Measurements from ENCODE around the gene PALLD.
"Not testable (repeated sequence)": the region's sequence is repeated elsewhere in the genome, so short reads cannot be mapped to it uniquely, and the experiment has no call there.

Gene PALLD

DNA sequence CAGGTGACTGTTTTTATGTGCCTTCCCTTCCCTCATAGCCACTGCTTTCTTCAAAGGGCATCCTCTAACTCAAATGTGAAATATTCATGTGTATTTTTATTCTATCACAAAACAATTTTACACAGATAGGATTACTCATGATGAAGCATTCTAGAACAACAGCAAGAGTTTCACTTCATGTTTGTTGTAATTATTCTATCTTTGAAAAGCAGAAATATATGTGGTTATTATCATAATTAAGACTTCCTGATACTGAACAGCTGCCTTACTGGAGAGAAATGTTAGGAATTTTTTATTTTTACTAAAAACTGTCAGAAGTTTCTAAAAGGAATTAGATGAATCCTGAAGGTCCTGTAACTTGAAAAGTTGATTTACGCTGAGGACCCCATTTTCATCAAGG, 229.1 kb downstream of the PALLD start:
- DNase-seq (ENCODE audit: low read depth in 3 of 3, low spot score in 1 of 3): no peak

DNA sequence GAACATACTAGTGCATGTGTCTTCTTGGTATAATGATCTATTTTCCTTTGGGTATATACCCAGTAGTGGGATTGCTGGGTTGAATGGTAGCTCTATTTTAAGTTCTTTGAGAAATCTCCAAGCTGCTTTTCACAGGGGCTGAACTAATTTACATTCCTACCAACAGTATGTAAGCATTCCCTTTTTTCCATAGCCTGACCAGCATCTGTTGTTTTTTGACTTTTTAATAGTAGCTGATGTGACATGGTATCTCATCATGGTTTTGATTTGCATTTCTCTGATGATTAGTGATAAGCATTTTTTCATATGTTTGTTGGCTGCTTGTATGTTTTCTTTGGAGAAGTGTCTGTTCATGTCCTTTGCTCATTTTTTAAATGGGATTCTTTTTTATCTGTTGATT, 230.3 kb downstream of the PALLD start:
- DNase-seq (ENCODE audit: low read depth in 3 of 3, low spot score in 1 of 3): not testable (repeated sequence)

DNA sequence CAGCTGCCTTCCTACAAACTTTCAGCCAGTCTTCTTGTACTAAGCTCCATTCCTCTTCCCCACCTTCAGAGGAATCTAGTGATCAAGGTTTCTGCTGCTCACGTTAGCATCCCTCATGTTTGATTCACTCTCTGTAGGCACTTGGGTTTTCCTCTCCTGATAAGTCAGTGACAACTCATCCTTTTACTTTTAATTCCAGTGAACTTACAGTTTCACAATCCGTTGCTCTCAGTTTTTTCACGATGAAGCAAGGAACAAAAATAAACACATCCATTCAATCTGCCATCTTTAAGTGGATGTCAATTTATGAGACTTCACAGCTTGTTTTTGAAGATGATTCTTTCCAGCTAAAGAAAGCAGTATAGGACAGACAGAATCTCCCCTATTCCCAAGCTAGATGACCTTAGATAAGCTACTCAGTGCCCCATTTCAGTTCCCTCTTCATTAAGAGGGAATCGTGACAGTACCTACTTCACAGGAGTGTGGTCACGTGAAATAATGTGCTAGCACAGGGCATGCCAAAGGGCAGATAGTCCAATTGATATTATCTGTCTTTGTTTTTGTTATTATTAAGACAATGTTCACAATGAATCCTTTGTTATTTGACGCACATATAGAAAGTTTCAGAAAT, 234.3 kb downstream of the PALLD start:
- no peak for DNase-seq (ENCODE audit: low read depth in 3 of 3, low spot score in 1 of 3)

DNA sequence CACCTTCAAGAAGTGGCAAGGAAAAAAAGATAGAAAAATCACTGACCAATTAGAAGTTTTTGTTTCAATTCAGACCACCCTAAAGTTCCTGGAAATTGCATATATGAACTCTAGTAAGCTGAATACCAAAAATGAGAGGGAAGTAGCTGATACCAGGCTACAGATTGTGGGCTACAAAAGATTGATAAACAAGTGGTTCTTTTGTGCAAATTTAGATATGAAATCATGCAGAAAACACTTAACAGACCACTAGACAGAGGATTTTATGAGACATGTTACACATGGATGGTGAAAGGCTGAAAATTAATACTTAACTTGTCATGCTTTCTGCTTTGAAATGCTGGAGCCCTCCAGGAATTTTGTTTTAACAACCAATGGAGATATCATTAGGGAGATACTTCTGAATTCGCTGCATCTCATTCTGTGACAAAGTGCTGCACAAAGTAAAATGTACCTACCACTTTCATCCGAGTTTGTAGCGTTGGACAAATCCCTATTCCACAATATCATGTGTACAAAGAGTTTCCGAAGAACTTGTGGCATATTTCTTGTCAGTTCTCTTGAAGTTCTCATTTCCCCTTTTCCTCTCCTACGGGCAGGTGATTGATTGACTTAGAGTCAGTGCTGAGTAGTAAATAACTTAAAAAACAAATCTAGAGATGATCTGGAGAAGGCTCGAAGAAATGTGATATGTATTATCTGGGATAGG, 235.0 kb downstream of the PALLD start:
- DNase-seq (ENCODE audit: low read depth in 3 of 3, low spot score in 1 of 3): no peak

DNA sequence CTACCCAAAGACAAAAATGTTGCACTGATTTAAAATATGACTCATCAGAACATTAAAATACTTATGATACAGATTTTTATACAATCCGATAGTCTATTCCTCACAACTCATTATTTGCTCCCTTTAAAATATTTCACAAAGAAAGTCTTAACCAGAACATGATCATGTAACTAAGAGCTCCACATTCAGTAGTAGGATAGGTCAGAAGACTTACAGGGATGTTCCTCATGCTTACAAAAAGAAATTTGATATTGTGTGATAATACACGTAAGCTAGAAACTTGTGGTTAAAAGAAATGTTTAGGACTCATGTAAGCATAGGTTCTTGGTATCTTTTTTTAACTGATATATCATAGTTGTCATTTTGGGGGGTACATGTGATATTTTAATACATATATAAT, 235.9 kb downstream of the PALLD start:
- no peak for DNase-seq (ENCODE audit: low read depth in 3 of 3, low spot score in 1 of 3)

DNA sequence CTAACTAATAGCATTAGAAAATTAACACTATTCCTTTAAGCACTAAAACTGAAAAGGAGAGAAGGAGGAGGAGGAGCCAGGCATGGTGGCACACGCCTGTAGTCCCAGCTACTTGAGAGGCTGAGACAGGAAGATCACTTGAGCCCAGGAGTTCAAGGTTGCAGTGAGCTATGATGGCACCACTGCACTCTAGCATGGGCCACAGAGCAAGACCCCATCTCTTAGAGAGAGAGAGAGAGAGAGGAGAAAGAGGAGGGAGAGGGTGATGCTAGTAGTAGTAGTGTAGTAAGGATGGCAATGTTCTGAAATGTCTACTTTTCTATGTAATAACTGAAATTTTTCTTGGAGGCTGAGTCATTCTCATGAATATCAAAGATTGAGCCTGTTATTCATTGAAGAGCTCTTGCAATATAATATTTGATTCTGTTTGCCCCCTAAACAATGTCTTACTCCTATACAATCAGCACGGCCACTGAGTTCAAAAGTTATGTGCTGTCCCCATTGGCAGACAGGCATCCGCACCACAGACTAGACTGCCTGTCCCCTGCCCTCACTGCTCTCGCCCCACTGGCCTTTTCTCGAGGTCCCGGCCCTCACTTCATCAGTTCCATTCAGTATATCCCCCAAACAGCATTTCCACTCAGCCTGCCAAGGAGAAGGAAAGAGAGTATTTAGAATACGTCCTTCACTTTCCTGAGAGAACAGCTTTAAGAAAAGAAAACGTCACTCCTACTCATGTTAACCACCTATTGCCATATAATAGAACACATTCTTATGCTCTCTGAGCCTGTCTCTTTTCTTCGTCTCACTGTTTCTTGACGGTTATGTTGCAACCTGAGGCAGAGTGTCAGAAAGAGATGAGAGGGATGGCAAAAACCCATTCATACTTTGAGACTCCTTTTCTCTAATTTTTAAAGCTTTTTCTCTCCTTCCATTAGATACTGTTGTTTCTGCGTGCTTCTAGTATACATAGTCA, 238.1 kb downstream of the PALLD start:
- no peak for DNase-seq (ENCODE audit: low read depth in 3 of 3, low spot score in 1 of 3)

DNA sequence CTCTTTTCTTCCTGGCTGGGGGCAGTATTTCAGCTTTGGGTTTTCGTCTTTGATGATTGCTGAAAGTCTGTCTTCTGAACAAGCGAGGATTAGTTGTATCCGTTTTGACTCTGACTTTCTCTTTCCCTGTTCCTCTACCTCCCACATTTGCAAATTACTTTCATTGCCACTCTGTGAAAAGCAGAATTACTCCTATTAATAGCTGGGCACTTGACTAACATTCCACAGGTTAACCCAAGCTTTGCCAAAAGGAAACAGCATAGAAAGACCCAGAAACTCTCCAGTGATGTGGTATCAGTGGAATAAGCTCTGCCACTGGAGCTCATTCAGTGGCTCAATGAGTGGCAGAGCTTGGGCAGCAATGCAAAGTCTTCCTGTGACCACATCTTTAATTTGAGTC, 238.9 kb downstream of the PALLD start:
- no peak for DNase-seq (ENCODE audit: low read depth in 3 of 3, low spot score in 1 of 3)

DNA sequence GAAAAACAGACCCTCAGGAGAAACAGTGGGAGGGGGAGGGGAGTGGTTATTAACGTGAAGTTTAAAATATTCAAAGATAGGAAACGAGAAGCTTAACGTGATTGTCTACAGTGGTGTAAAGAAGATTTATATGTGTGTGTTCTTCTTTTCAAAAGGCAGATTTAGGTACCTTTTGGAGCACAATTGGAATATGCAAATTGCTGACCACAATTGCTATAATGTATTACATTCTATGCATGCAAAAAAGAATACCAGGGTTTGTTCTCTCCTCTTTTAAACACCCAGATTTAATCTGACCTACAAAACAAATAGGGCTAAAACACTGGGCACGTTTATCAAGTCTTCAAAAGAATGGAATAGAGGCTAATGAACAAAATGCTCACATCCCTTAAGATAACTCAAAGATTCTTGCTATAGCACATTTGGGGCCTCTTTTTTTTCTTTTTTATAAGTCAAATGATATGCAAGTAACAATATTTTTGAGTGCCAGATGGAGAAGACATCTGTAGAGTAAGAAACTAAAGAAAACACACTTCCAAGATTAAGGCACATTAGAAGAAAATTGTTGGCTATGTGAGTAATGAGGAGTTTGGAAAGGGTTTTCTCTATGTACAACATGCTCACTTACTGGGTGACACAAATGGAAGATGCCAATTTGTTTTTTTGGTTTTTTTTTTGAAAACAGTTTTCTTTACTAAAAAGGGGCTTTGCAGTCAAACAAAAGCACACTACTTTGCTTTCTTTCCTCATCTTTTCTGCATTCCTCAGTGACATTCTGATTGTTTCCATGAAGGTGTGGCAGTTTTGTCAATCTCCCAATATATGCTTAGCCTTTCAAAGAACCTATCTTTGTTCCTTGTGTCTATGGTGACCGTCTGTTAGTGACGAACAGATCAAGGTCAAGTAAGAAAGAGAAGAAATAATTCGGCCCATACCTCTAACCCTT, 240.3 kb downstream of the PALLD start:
- no peak for DNase-seq (ENCODE audit: low read depth in 3 of 3, low spot score in 1 of 3)

DNA sequence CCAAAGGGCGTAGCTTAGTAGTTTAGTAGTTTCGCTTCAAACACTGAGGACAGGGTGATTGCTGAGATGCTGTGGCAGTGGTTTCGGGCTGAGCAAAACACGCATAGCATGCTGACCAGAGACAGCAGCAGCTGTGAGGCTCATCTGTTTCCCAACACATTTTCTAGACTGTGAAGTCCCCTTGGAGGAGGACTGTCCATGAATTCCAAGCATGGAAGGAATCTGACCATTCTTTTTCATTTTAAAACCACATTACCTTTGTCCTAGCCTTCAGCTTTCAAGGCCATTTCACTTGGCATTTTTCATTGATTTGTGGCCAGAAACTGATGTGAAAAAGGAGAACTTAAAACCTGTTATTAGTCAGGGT, 240.9 kb downstream of the PALLD start:
- no peak for DNase-seq (ENCODE audit: low read depth in 3 of 3, low spot score in 1 of 3)

DNA sequence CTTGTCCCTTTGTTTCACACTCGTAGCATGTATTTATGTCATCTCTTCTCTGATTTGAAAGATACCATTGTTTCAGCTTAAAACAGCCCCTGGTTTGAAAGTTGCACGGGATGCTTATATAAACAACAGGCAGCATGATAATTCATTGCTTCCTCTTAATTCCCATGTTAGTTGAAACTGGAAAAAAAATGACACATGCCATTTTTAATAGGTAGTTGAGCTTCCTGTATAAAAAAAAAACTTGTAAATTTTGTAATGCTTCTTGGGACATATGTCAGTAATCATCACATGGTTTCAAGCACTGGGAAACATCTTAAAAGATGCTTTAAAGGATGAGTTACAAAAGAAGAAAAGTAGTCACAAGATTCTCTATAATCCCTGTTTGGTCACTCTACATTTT, 243.0 kb downstream of the PALLD start:
- no peak for DNase-seq (ENCODE audit: low read depth in 3 of 3, low spot score in 1 of 3)

DNA sequence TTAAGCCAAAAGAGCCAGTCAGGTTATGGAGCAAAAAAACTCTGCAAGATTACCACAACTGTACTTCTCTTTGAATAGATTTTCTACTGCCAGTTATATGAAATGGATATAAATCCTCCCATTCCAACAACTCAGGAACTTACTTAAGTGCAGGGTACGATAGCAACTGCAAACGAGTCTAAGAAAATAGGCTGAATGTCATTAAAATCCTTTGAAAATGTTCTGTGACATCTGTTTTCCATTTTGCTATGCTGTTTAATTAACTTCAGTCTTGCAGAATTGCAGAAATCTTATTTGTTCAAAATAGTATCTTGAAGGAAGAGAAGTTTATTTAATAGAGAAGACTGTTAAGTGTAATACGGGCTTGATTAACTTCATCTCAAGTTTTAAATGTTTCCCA, 243.8 kb downstream of the PALLD start:
- DNase-seq (ENCODE audit: low read depth in 3 of 3, low spot score in 1 of 3): no peak

DNA sequence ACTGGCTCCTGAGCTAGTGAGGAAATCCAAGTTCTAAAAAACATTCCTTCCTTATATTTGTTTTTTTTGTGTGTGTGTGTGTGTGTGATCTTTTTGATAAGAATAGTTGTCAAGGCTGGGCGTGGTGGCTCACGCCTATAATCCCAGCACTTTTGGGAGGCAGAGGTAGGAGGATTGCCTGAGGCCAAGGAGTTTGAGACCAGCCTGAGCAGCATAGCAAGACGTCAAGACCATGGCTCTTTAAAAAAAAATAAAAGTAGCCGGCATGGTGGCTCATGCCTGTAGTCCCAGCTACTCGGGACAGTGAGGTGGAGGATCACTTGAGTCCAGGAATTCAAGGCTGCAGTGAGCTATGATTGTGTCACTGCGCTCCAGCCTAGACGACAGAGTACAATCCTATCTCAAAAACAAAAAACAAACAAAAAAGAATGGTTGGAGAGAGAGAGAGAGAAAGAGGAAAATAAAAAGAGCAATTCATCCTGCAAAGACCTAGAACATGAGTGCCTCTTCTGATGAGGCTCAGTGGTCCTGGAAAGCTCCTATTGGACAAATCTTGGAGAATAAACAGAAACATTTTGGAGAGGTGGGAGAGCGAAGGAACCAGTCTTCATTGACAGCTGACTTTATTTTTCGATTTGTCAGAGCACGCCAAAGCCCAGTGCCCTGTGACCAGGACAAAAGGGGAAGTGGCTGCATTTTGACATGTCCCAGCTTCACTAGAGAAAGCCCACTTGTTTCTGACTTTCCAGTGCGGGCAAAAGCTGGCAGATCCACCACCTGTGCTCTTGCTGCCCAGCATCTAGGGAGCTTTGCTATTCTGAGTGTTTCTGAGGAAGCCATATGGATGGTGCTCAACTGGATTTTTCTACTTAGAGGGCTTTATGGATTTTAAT, 244.7 kb downstream of the PALLD start:
- DNase-seq (ENCODE audit: low read depth in 3 of 3, low spot score in 1 of 3): no peak

DNA sequence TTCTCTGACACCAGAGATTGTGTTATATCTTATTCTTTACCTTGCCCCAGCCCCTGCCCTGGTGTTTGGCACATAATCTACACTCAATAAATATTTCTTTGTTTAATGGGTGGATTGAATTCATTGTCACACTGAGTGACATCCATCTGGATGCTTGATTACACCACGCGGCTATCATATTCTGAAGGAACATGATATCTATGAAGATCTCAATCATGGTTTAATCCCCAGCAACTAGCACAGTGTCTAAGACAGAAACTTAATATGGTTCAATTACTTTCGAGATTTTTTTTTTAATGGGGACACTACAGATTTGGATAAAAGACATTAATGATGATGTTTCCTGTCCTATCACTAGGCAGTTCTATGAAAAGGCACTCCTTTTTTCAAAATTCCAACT, 246.3 kb downstream of the PALLD start:
- no peak for DNase-seq (ENCODE audit: low read depth in 3 of 3, low spot score in 1 of 3)

DNA sequence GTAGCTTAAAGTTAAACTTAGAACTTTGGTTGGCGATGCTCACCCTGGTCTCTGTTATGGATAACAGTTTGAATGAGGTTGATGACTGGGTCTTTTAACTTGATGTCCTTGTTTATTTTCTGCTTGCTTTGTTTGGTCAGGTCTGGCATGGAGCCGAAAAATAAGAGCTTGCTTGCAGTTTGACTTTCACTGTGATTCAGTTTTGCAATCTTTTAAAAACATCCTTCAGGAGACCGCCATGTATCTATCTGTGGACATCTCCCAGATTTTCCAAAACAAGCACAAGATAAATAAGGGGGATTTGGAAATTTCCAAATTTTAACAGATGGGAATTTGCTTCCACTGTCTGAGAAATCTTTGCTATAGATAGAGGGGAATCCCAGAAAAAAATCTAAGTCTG, 246.7 kb downstream of the PALLD start:
- DNase-seq (ENCODE audit: low read depth in 3 of 3, low spot score in 1 of 3): no peak

DNA sequence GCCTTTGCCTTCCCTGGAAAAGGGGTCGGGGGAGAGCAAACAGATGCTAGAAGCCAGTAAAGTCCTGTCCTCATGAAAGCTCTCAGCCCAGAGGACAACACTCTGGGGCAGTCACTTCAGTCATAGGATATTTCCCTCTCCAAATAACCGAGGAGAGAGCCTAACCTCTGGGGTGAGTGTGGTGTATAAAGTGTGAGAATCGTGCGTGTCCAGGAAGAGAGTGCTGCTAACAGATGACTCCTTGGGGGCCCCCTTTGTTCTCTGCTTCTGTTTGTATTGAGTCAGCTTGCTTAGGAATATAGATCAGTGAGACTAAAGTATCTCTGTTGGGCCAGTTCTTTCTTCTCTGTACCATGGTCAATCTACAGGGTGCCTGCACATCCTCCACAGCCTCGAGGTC, 247.2 kb downstream of the PALLD start:
- DNase-seq (ENCODE audit: low read depth in 3 of 3, low spot score in 1 of 3): no peak

DNA sequence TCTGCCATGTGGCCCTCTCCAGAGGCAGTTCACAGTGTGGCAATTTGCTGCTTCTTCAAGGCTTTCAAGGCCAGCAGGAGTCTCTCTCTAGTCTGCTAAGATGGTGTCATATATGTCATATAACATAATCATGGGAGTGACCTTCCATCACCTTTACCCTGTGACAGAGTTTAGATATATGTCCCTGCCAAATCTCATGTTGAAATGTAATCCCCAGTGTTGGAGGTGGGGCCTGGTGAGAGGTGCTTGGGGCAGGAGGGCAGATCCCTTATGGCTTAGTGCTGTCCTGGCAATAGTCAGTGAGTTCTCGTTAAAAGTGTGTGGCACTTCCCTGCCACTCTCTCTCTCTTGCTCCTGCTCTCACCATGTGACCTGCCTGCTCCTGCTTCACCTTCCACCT, 252.0 kb downstream of the PALLD start:
- DNase-seq (ENCODE audit: low read depth in 3 of 3, low spot score in 1 of 3): no peak

DNA sequence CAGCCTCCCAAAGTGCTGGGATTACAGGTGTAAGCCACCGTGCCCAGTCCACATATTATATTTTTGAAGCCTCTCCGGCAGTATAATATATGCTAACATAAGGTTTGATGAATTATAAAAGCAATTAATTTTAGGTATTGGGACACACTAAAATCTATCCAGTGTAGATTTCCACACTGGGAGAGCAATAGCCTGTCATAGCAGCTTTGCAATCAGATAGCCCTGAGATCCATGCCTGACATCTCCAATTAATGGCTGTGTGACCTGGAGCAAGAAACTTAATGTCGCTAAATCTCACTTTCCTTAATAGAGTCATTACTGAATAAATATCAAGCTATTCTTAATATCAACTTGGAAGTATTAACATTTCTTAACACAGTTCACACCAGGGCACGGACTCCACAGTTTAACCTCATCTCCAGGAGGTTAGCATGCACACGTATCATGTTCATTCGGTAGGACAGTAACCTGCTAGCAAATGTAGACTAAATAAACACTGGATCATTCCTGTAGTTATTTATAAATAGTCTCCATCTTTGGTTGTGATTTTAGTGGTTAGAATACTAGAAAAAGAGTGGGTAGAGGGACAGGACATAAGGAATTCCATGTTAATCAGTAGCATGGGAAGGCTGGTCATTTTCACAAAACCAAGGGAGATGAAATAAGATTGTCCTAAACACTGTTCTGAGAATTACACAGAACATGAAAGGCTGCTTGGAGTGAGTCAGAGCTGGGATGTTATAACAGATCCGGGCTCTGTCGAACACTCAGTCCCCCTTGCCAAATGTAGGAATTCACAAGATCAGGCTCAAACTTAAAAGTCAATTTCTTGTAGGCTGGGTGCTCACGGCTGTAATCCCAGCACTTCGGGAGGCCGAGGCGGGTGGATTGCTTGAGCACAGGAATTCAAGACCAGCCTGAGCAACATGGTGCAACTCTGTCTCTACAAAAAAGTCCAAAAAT, 254.7 kb downstream of the PALLD start:
- no peak for DNase-seq (ENCODE audit: low read depth in 3 of 3, low spot score in 1 of 3)

DNA sequence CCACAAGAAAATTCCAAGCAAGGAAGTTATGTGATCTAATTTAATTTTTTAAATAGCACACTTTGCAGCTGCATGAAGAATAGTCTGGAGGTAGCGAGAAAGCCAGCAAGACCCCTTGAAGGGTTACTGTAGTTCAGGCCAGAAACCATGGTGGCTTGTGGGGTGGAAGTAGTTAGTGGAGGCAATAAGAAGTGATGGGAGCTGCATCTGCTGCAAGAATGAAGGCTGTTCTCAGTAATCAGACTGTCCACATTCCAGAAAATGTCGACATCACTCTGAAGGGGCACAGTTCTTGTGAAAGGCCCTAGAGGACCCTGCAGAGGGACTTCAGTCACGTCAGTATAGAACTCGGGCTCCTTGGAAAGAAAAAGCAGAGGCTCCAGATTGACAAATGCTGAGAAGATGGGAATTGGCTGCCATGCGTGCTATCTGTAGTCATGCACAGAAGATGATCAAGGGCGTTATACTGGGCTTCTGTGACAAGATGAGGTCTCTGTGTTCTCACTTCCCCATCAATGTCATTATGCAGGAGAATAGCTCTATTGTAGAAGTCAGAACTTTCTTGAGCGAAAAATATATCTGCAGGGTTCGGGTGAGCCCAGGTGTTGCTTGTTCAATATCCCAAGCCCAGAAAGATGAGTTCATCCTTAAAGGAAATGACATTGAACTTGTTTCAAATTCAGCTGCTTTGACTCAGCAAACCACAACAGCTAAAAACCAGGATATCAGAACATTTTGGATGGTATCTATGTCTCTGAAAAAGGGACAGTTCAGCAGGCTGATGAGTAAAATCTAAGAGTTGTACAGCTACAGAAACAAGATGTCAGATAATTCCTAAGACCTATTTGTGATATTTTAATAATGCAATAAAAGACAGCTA, 259.0 kb downstream of the PALLD start:
- DNase-seq (ENCODE audit: low read depth in 3 of 3, low spot score in 1 of 3): no peak
